ENCODE measurements around the gene PCYOX1L. TPM values are rescaled to one million over a fixed set of nuclear protein-coding genes. Genes with fewer than 3 reads are reported as not detected.

PCYOX1L gene
- total and polyA plus RNA-seq, 2 experiments from 2014 or later, result 6.7 to 14.7 TPM

DNA sequence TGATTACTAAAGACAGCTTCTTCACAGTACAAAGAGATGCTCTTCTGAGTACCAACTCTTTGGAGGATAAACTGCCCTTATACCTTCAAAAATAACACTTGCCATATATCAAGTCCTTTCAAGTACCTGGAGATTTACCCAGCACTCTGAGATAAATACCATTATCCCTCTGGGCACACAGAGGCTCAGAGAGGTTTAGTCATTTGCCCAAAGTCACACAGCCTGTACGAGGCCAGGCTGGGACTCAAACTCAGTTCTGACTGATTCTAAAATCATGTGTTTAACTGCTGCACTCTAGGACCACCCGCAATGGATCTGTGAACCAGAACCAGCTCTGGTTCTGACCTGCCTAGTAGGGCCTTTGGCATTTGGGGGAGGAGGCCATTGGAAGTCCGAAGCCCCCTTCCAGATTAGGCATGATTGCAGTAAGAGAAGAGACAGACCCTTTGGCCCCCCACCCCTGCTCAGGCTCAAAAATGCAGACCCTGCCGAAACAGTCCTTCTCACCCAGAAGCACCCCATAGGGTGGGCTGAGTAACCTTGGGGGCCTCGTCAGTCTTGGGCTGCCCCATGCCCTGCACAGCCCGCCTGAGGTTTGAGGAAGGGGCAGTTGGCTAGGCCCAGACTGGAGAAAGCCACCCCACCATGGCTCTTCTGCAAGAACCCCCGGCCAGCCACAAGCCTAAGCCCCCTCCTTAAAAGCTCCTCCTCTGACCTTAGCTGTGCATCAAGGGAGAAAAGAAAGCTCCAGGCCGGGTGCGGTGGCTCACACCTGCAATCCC, 54.1 kb downstream of the PCYOX1L start (continued):
- TF ChIP-seq, protein P1, sequence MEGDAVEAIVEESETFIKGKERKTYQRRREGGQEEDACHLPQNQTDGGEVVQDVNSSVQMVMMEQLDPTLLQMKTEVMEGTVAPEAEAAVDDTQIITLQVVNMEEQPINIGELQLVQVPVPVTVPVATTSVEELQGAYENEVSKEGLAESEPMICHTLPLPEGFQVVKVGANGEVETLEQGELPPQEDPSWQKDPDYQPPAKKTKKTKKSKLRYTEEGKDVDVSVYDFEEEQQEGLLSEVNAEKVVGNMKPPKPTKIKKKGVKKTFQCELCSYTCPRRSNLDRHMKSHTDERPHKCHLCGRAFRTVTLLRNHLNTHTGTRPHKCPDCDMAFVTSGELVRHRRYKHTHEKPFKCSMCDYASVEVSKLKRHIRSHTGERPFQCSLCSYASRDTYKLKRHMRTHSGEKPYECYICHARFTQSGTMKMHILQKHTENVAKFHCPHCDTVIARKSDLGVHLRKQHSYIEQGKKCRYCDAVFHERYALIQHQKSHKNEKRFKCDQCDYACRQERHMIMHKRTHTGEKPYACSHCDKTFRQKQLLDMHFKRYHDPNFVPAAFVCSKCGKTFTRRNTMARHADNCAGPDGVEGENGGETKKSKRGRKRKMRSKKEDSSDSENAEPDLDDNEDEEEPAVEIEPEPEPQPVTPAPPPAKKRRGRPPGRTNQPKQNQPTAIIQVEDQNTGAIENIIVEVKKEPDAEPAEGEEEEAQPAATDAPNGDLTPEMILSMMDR (conservative IDR thresholded peaks at IDR 0.05; ENCODE audit: low read depth in 2 of 2), result no peak
- TF ChIP-seq, protein P2, sequence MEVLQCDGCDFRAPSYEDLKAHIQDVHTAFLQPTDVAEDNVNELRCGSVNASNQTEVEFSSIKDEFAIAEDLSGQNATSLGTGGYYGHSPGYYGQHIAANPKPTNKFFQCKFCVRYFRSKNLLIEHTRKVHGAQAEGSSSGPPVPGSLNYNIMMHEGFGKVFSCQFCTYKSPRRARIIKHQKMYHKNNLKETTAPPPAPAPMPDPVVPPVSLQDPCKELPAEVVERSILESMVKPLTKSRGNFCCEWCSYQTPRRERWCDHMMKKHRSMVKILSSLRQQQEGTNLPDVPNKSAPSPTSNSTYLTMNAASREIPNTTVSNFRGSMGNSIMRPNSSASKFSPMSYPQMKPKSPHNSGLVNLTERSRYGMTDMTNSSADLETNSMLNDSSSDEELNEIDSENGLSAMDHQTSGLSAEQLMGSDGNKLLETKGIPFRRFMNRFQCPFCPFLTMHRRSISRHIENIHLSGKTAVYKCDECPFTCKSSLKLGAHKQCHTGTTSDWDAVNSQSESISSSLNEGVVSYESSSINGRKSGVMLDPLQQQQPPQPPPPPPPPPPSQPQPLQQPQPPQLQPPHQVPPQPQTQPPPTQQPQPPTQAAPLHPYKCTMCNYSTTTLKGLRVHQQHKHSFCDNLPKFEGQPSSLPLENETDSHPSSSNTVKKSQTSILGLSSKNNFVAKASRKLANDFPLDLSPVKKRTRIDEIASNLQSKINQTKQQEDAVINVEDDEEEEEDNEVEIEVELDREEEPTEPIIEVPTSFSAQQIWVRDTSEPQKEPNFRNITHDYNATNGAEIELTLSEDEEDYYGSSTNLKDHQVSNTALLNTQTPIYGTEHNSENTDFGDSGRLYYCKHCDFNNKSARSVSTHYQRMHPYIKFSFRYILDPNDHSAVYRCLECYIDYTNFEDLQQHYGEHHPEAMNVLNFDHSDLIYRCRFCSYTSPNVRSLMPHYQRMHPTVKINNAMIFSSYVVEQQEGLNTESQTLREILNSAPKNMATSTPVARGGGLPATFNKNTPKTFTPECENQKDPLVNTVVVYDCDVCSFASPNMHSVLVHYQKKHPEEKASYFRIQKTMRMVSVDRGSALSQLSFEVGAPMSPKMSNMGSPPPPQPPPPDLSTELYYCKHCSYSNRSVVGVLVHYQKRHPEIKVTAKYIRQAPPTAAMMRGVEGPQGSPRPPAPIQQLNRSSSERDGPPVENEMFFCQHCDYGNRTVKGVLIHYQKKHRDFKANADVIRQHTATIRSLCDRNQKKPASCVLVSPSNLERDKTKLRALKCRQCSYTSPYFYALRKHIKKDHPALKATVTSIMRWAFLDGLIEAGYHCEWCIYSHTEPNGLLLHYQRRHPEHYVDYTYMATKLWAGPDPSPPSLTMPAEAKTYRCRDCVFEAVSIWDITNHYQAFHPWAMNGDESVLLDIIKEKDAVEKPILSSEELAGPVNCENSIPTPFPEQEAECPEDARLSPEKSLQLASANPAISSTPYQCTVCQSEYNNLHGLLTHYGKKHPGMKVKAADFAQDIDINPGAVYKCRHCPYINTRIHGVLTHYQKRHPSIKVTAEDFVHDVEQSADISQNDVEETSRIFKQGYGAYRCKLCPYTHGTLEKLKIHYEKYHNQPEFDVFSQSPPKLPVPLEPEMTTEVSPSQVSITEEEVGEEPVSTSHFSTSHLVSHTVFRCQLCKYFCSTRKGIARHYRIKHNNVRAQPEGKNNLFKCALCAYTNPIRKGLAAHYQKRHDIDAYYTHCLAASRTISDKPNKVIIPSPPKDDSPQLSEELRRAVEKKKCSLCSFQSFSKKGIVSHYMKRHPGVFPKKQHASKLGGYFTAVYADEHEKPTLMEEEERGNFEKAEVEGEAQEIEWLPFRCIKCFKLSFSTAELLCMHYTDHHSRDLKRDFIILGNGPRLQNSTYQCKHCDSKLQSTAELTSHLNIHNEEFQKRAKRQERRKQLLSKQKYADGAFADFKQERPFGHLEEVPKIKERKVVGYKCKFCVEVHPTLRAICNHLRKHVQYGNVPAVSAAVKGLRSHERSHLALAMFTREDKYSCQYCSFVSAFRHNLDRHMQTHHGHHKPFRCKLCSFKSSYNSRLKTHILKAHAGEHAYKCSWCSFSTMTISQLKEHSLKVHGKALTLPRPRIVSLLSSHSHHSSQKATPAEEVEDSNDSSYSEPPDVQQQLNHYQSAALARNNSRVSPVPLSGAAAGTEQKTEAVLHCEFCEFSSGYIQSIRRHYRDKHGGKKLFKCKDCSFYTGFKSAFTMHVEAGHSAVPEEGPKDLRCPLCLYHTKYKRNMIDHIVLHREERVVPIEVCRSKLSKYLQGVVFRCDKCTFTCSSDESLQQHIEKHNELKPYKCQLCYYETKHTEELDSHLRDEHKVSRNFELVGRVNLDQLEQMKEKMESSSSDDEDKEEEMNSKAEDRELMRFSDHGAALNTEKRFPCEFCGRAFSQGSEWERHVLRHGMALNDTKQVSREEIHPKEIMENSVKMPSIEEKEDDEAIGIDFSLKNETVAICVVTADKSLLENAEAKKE (CRISPR knock-in tag; IDR thresholded peaks at IDR 0.05), result no peak
- no peak for TF ChIP-seq ZNF114 (CRISPR knock-in tag; IDR thresholded peaks at IDR 0.05)
- TF ChIP-seq CREB1 (CRISPR knock-in tag; IDR thresholded peaks at IDR 0.05; ENCODE audit: low read depth), result no peak
- TF ChIP-seq ZNF331 (CRISPR knock-in tag; IDR thresholded peaks at IDR 0.05; ENCODE audit: low read depth), result no peak

Measured in GM23338 (cell line).